ENCODE measurements around the gene IFNW1. TPM values are rescaled to one million over a fixed set of nuclear protein-coding genes. Genes with fewer than 3 reads are reported as not detected.

IFNW1 gene
- total and polyA plus RNA-seq, 3 donors from 2014 or later = not detected

DNA sequence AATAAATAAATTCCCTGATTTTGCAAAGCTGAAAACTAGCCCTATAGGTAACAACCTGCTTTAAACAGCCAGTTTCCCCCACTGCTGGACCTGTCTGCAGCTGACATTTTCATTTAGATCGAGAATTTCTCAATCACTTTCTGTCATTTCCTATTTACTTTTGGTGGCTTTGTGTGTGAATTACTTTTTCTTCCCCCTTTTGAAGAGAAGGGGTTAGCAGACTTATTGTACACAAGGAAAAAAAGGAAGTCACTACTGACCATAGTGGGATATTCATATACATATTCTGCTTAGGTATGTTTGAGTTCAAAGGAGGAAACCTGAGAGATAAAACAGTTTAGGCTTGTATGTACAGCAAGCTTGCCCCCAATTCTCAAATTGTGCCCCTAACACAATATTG is 36.8 kb downstream of the IFNW1 start:
- H3K4me1 ChIP-seq = no peaks in the 10 kb centered on the region
- no peak overlapping the region for H3K27ac ChIP-seq
- H3K4me3 ChIP-seq = no peak overlapping the region
- DNase-seq = no peak
- WGBS, 2 donors = 72% methylated on average over 1 of the region's 1 CpG
- H3K36me3 ChIP-seq (ENCODE audit: low read depth, missing control alignments) = no peaks in the 10 kb centered on the region
- H3K9me3 ChIP-seq = no peaks in the 10 kb centered on the region
- no peaks in the 10 kb centered on the region for H3K27me3 ChIP-seq
- TF ChIP-seq, protein P1, sequence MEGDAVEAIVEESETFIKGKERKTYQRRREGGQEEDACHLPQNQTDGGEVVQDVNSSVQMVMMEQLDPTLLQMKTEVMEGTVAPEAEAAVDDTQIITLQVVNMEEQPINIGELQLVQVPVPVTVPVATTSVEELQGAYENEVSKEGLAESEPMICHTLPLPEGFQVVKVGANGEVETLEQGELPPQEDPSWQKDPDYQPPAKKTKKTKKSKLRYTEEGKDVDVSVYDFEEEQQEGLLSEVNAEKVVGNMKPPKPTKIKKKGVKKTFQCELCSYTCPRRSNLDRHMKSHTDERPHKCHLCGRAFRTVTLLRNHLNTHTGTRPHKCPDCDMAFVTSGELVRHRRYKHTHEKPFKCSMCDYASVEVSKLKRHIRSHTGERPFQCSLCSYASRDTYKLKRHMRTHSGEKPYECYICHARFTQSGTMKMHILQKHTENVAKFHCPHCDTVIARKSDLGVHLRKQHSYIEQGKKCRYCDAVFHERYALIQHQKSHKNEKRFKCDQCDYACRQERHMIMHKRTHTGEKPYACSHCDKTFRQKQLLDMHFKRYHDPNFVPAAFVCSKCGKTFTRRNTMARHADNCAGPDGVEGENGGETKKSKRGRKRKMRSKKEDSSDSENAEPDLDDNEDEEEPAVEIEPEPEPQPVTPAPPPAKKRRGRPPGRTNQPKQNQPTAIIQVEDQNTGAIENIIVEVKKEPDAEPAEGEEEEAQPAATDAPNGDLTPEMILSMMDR (IDR thresholded peaks at IDR 0.05) = no peak
- TF ChIP-seq POLR2A (IDR thresholded peaks at IDR 0.05) = no peak
- intact Hi-C loops (cut with DNase I; ENCODE audit: low total_unique reads) = no loop called here

DNA sequence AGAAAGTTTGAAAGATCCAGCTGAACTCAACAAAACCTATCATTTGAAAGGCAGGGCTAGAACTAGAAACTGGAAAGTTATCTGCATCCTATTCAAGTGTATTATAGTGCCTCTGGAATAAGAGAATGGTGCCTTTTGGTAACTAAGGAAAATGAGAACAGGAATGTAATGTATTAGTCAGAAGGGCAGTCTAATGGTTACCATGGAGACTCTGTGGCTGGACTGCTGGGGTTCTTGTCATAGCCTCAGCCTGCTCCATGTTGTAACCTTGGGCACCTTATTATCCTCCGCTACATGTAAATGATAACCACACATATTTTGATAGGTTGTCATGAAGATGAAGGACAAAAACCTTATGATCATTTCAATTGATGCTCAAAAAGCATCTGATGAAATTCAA is 39.3 kb downstream of the IFNW1 start:
- Histone ChIP-seq H3K4me1 (no peaks in the 10 kb centered on the region), H3K9me3 (no peaks in the 10 kb centered on the region), H3K27ac (no peak overlapping the region), H3K4me3 (no peak overlapping the region), H3K36me3 (ENCODE audit: low read depth, missing control alignments) (no peaks in the 10 kb centered on the region), H3K27me3 (no peaks in the 10 kb centered on the region)
- 88 to 100% methylated on average over 1 of the region's 1 CpG for WGBS, 2 donors
- DNase-seq = no peak
- TF ChIP-seq, protein P1 (IDR thresholded peaks at IDR 0.05) = no peak
- no peak for TF ChIP-seq POLR2A (IDR thresholded peaks at IDR 0.05)
- intact Hi-C loops (cut with DNase I; ENCODE audit: low total_unique reads) = no loop called here

DNA sequence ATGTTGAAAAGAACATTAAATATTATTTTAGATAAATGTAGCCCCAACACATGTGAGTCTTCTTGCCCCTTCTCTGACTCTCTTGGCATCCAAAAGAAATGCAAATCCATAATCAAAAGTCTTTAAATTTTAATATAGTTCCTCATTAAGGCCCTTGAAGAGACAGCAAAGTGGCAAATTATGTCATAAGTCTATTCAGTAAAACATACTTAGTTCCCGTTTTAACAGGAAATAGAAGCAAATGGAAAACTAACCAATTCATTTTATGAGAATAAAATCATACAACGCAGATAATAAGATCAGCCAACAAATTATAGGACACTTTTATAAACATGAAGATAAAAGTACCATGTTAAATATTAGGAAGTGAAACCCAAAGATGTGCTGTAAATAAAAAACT is 43.8 kb downstream of the IFNW1 start:
- TF ChIP-seq, protein P1 (IDR thresholded peaks at IDR 0.05) = no peak
- TF ChIP-seq POLR2A (IDR thresholded peaks at IDR 0.05) = no peak
- H3K4me3 ChIP-seq = no peak overlapping the region
- intact Hi-C loops (cut with DNase I; ENCODE audit: low total_unique reads) = no loop called here
- WGBS, 2 donors = 85 to 86% methylated on average over 2 of the region's 2 CpGs
- no peaks in the 10 kb centered on the region for H3K4me1 ChIP-seq
- H3K27me3 ChIP-seq = no peaks in the 10 kb centered on the region
- H3K9me3 ChIP-seq = no peaks in the 10 kb centered on the region
- no peak overlapping the region for H3K27ac ChIP-seq
- DNase-seq = no peak
- no peaks in the 10 kb centered on the region for H3K36me3 ChIP-seq (ENCODE audit: low read depth, missing control alignments)

DNA sequence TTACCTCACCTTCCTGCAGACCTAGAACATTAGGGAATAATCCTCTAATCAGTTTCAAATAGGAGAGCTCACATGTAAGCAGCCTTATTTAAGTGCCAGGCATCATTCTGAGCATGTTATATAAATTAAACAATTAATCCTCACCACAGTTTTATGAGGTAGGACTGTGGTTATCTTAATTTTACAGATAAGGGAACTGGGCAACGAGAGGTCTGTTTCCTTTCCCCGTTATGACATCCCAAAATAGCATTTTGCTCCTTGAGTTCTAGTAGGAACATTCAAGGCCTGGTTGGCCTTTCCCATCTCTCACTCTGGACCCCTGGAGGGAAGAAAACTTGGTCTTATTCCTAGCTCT is 44.8 kb downstream of the IFNW1 start:
- WGBS, 2 donors = 32 to 39% methylated on average over 2 of the region's 2 CpGs
- TF ChIP-seq POLR2A (IDR thresholded peaks at IDR 0.05) = no peak
- TF ChIP-seq, protein P1 (IDR thresholded peaks at IDR 0.05) = no peak
- intact Hi-C loops (cut with DNase I; ENCODE audit: low total_unique reads) = no loop called here
- Histone ChIP-seq H3K27ac (no peak overlapping the region), H3K4me3 (no peak overlapping the region), H3K9me3 (no peaks in the 10 kb centered on the region), H3K4me1 (no peaks in the 10 kb centered on the region), H3K27me3 (no peaks in the 10 kb centered on the region), H3K36me3 (ENCODE audit: low read depth, missing control alignments) (no peaks in the 10 kb centered on the region)
- no peak for DNase-seq

DNA sequence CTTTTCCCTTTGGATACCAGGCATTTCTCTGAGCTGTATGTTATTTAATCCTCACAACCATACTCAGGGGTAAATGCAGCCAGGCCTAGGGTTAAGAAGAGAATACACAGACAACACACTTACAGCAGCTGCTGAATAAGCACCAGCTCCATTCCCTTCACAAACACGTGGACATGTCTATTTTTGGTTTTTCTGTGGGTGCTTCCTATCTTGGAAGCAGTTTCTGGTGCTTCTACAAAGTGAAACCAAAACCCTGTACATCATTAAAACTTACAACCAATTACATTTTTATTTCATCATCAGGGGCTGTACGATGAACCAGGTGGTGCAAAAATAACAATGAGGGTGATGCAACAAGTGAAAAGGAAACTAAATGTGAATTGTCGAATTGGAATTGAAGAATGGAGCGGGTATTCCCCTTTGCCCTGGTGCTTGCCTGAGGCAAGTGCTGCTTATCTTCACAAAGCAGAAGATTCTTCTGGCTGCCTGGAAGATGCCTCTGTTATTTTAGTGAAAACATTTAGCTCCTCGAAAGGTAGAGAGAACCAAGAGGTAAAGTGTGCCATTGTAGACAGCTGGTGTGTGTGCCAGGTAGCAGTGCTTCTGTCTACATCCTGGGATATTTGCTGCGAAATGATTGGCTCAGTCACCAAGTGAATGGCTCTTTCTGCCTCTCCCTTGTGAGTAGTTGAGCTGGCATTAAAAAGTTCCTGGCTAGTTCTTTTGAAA is 45.3 kb downstream of the IFNW1 start:
- H3K4me3 ChIP-seq = no peak overlapping the region
- WGBS, 2 donors = 46 to 50% methylated on average over 6 of the region's 6 CpGs
- no peak overlapping the region for H3K27ac ChIP-seq
- TF ChIP-seq, protein P1 (IDR thresholded peaks at IDR 0.05) = no peak
- no peak for TF ChIP-seq POLR2A (IDR thresholded peaks at IDR 0.05)
- no peak for DNase-seq
- no peaks in the 10 kb centered on the region for H3K36me3 ChIP-seq (ENCODE audit: low read depth, missing control alignments)
- H3K9me3 ChIP-seq = no peaks in the 10 kb centered on the region
- no peaks in the 10 kb centered on the region for H3K27me3 ChIP-seq
- H3K4me1 ChIP-seq = no peaks in the 10 kb centered on the region
- intact Hi-C loops (cut with DNase I; ENCODE audit: low total_unique reads) = no loop called here
